GM23248 (cell line): ENCODE data around the gene RAI14. TPM values are rescaled to one million over a fixed set of nuclear protein-coding genes. Genes with fewer than 3 reads are reported as not detected.

Source experiments
- DNase-seq: peaks from one replicate; pipeline ENCODE4 v3.0.0-alpha.2; 2015
- H2AFZ ChIP-seq: fragments of 200-600 bp; sonication (generic); 2 replicates; pipeline ENCODE4 v1.6.1; 2016; ENCODE audit warnings: antibody characterized with exemption
- H3F3A ChIP-seq: fragments of 200-600 bp; sonication (generic); 2 replicates; pipeline ENCODE4 v1.6.1; 2016; ENCODE audit warnings: mild to moderate bottlenecking, antibody characterized with exemption, mixed run types; ENCODE audit not compliant: insufficient read depth
- H3K27ac ChIP-seq: fragments of 200-600 bp; sonication (generic); 2 replicates; pipeline ENCODE4 v1.5.1; 2016; ENCODE audit warnings: mild to moderate bottlenecking
- H3K27me3 ChIP-seq: fragments of 200-600 bp; sonication (generic); replicated peaks from 2 replicates; pipeline ENCODE4 v1.6.1; 2016; ENCODE audit warnings: mild to moderate bottlenecking; ENCODE audit not compliant: insufficient read depth
- H3K36me3 ChIP-seq: fragments of 200-600 bp; sonication (generic); 2 replicates; pipeline ENCODE4 v1.6.1; 2016; ENCODE audit warnings: low read depth, mild to moderate bottlenecking
- H3K4me1 ChIP-seq: fragments of 200-600 bp; sonication (generic); 2 replicates; pipeline ENCODE4 v1.6.1; 2016; ENCODE audit warnings: mild to moderate bottlenecking; ENCODE audit not compliant: insufficient read depth
- H3K4me2 ChIP-seq: fragments of 200-600 bp; sonication (generic); one replicate; pipeline ENCODE4 v1.6.1; 2016; ENCODE audit warnings: mild to moderate bottlenecking; ENCODE audit not compliant: unreplicated experiment
- H3K4me3 ChIP-seq: fragments of 200-600 bp; sonication (generic); 2 replicates; pipeline ENCODE4 v1.5.1; 2016; ENCODE audit warnings: mild to moderate bottlenecking
- H3K79me2 ChIP-seq: fragments of 200-600 bp; sonication (generic); 2 replicates; pipeline ENCODE4 v1.6.1; 2016; ENCODE audit warnings: mild to moderate bottlenecking; ENCODE audit not compliant: insufficient read depth
- H3K9ac ChIP-seq: fragments of 200-600 bp; sonication (generic); 2 replicates; pipeline ENCODE4 v1.6.1; 2016; ENCODE audit warnings: mild to moderate bottlenecking
- H3K9me2 ChIP-seq: fragments of 200-600 bp; sonication (generic); 2 replicates; pipeline ENCODE4 v1.6.1; 2016; ENCODE audit warnings: mixed run types, mild to moderate bottlenecking, moderate library complexity; ENCODE audit not compliant: insufficient read depth
- H3K9me3 ChIP-seq: fragments of 200-600 bp; sonication (generic); one replicate; pipeline ENCODE4 v1.6.1; 2017; ENCODE audit warnings: low read depth
- H4K20me1 ChIP-seq: fragments of 200-600 bp; sonication (generic); 2 replicates; pipeline ENCODE4 v1.6.0; 2016; ENCODE audit not compliant: insufficient read depth
- EZH2 ChIP-seq: fragments of 200-600 bp; sonication (generic); IDR thresholded peaks from 2 replicates; pipeline ENCODE4 v1.6.1; 2018; ENCODE audit warnings: antibody characterized with exemption, mild to moderate bottlenecking; ENCODE audit not compliant: insufficient read depth, poor library complexity, severe bottlenecking
- EZH2phosphoT487 ChIP-seq: fragments of 200-600 bp; sonication (generic); IDR thresholded peaks from 2 replicates; pipeline ENCODE4 v1.6.1; 2018; ENCODE audit warnings: antibody characterized with exemption, moderate library complexity, mild to moderate bottlenecking, low read depth; ENCODE audit not compliant: insufficient read depth
- WGBS, 2 experiments: methylation state at CpG; one replicate each; pipeline ENCODE4 v1.1.6; 2015 to 2017; ENCODE audit warnings: low lambda C conversion rate in 2 of 2, low coverage in 1 of 2; ENCODE audit errors: missing lambda C conversion rate in 2 of 2; 5-methylcytosine and 5-hydroxymethylcytosine counted together
- in situ Hi-C: fragments of 300-500 bp; cut with MboI; formaldehyde crosslinking; loops from 2 replicates; pipeline ENCODE4 v1.15.0; 2020
- polyA plus RNA-seq: library from polyadenylated mRNA; unstranded; fragments of >200 nt; fragmentation: Nextera tagmentation; extraction: Ambion mirVana; gene quantifications from 2 replicates; pipeline ENCODE4 v1.2.1, GENCODE V29; 2016
- total RNA-seq: library from RNA; depleted of rRNA; stranded (reverse); fragments of >200 nt; shearing (Covaris generic); gene quantifications from 2 replicates; pipeline ENCODE4 v1.2.3, GENCODE V29; 2014

Gene RAI14
- total and polyA plus RNA-seq, 2 experiments from 2014 or later = 116 to 124 TPM

GRCh38 chr5:34831303-34831702, 175.2 kb downstream of the RAI14 start:
- H3K4me3 ChIP-seq = no peak overlapping the region
- no peaks in the 10 kb centered on the region for H3K9me3 ChIP-seq
- H4K20me1 ChIP-seq = no peaks in the 10 kb centered on the region
- no peak overlapping the region for H3K4me2 ChIP-seq
- no peaks in the 10 kb centered on the region for H3K27me3 ChIP-seq
- TF ChIP-seq EZH2phosphoT487 = no peak
- no peak for TF ChIP-seq EZH2
- no peaks in the 10 kb centered on the region for H3K9me2 ChIP-seq
- H2AFZ ChIP-seq = no peak overlapping the region
- in situ Hi-C loops = no loop called here
- no peak for DNase-seq
- H3K4me1 ChIP-seq = no peaks in the 10 kb centered on the region
- H3F3A ChIP-seq = peaks cover 53% of the 10 kb centered on the region
- peaks cover 76% of the 10 kb centered on the region for H3K36me3 ChIP-seq
- H3K27ac ChIP-seq = no peak overlapping the region
- peaks cover 11% of the 10 kb centered on the region; the same call in 1 of the 2 replicates for H3K79me2 ChIP-seq
- no peak overlapping the region for H3K9ac ChIP-seq

- Histone ChIP-seq H3K36me3 (peaks cover 64% of the 10 kb centered on the region), H3K9me2 (no peaks in the 10 kb centered on the region), H3K4me2 (no peak overlapping the region), H3K9me3 (no peaks in the 10 kb centered on the region), H4K20me1 (no peaks in the 10 kb centered on the region), H3K27me3 (no peaks in the 10 kb centered on the region), H3K9ac (no peak overlapping the region), H3F3A (peaks cover 48% of the 10 kb centered on the region), H3K27ac (no peak overlapping the region), H3K4me1 (no peaks in the 10 kb centered on the region), H3K4me3 (no peak overlapping the region), H3K79me2 (peaks cover 9% of the 10 kb centered on the region; the same call in 1 of the 2 replicates), H2AFZ (no peak overlapping the region)
- WGBS, 2 experiments = 75 to 77% methylated on average over 5 of the region's 5 CpGs
- no peak for DNase-seq
- in situ Hi-C loops = no loop called here
- TF ChIP-seq EZH2phosphoT487 (no peak), EZH2 (no peak)
These were observed 176.4 kb downstream of the RAI14 start for GRCh38 chr5:34832568-34832967.

- TF ChIP-seq EZH2phosphoT487 (no peak), EZH2 (no peak)
- Histone ChIP-seq H2AFZ (no peak overlapping the region), H3K9ac (no peak overlapping the region), H3K9me3 (no peaks in the 10 kb centered on the region), H4K20me1 (no peaks in the 10 kb centered on the region), H3K27me3 (no peaks in the 10 kb centered on the region), H3K27ac (no peak overlapping the region), H3K36me3 (peaks cover 59% of the 10 kb centered on the region), H3K79me2 (peaks cover 4% of the 10 kb centered on the region; the same call in 1 of the 2 replicates), H3K4me3 (no peak overlapping the region), H3K9me2 (no peaks in the 10 kb centered on the region), H3K4me2 (no peak overlapping the region), H3F3A (peaks cover 48% of the 10 kb centered on the region), H3K4me1 (no peaks in the 10 kb centered on the region)
- no peak for DNase-seq
- WGBS, 2 experiments = 89 to 100% methylated on average over 1 of the region's 1 CpG
- in situ Hi-C loops = no loop called here
These were observed 177.0 kb downstream of the RAI14 start for GRCh38 chr5:34833090-34833489.

- H3K27ac ChIP-seq = no peak overlapping the region
- peaks cover 52% of the 10 kb centered on the region for H3F3A ChIP-seq
- no peaks in the 10 kb centered on the region for H3K9me3 ChIP-seq
- H3K9ac ChIP-seq = no peak overlapping the region
- peaks cover 48% of the 10 kb centered on the region for H3K36me3 ChIP-seq
- H3K27me3 ChIP-seq = no peaks in the 10 kb centered on the region
- no peak overlapping the region for H3K4me2 ChIP-seq
- in situ Hi-C loops = no loop called here
- no peak overlapping the region for H3K4me3 ChIP-seq
- no peaks in the 10 kb centered on the region for H4K20me1 ChIP-seq
- no peaks in the 10 kb centered on the region for H3K79me2 ChIP-seq
- DNase-seq = no peak
- TF ChIP-seq EZH2 (no peak), EZH2phosphoT487 (no peak)
- no peaks in the 10 kb centered on the region for H3K4me1 ChIP-seq
- WGBS, 2 experiments = 65 to 68% methylated on average over 9 of the region's 9 CpGs
- no peaks in the 10 kb centered on the region for H3K9me2 ChIP-seq
- no peak overlapping the region for H2AFZ ChIP-seq
These were observed 178.1 kb downstream of the RAI14 start for GRCh38 chr5:34833976-34834793.

GRCh38 chr5:34834794-34835089, 178.6 kb downstream of the RAI14 start:
- WGBS, 2 experiments = 92 to 100% methylated on average over 1 of the region's 1 CpG
- no peak overlapping the region for H3K27ac ChIP-seq
- H3K4me2 ChIP-seq = no peak overlapping the region
- H3K4me3 ChIP-seq = no peak overlapping the region
- H3K27me3 ChIP-seq = no peaks in the 10 kb centered on the region
- TF ChIP-seq EZH2phosphoT487 = no peak
- peaks cover 44% of the 10 kb centered on the region for H3K36me3 ChIP-seq
- H3K9me3 ChIP-seq = no peaks in the 10 kb centered on the region
- no peaks in the 10 kb centered on the region for H4K20me1 ChIP-seq
- no peaks in the 10 kb centered on the region for H3K79me2 ChIP-seq
- no peak for DNase-seq
- in situ Hi-C loops = no loop called here
- no peak overlapping the region for H2AFZ ChIP-seq
- no peak overlapping the region for H3K9ac ChIP-seq
- H3K4me1 ChIP-seq = no peaks in the 10 kb centered on the region
- no peaks in the 10 kb centered on the region for H3K9me2 ChIP-seq
- peaks cover 52% of the 10 kb centered on the region for H3F3A ChIP-seq
